Upper lobe of left lung (tissue), 6 donors: ENCODE data around the gene CGA. TPM values are rescaled to one million over a fixed set of nuclear protein-coding genes. Genes with fewer than 3 reads are reported as not detected.

Experiments
- ATAC-seq, 2 donors: fragments of 200-7000 bp; cut with Tn5 transposase; one replicate each; pipeline ENCODE4 v1.9.1; 2022; ENCODE audit warnings: mild to moderate bottlenecking in 2 of 2, moderate library complexity in 2 of 2; ENCODE audit not compliant: low FRiP score in 2 of 2
- DNase-seq, 2 donors: peaks; one replicate each; pipeline ENCODE4 v3.0.0-alpha.2; 2019 to 2020
- H3K27ac ChIP-seq, 4 donors: fragments of 200-600 bp; sonication (generic); one replicate each; pipeline ENCODE4 v1.5.1; 2016 to 2019
- H3K27me3 ChIP-seq, 4 donors: fragments of 200-600 bp; sonication (generic); one replicate each; pipeline ENCODE4 v1.5.1; 2017 to 2019
- H3K36me3 ChIP-seq, 4 donors: fragments of 200-600 bp; sonication (generic); one replicate each; pipeline ENCODE4 v1.5.1; 2016 to 2019
- H3K4me1 ChIP-seq, 4 donors: fragments of 200-600 bp; sonication (generic); one replicate each; pipeline ENCODE4 v1.5.1; 2018 to 2019
- H3K4me3 ChIP-seq, 4 donors: fragments of 200-600 bp; sonication (generic); one replicate each; pipeline ENCODE4 v1.5.1; 2017 to 2019; ENCODE audit warnings: mild to moderate bottlenecking in 2 of 4, moderate library complexity in 1 of 4
- H3K9me3 ChIP-seq, 4 donors: fragments of 200-600 bp; sonication (generic); one replicate each; pipeline ENCODE4 v1.5.1; 2018 to 2019
- EP300 ChIP-seq, 4 donors: sonication (generic); formaldehyde crosslinking; IDR thresholded peaks; one replicate each; pipeline ENCODE4 v1.5.1; 2017; ENCODE audit warnings: antibody characterized with exemption in 4 of 4, control low read depth in 2 of 4
- POLR2A ChIP-seq, 4 donors: fragments of 450-650 bp; IDR thresholded peaks; one replicate each; pipeline ENCODE4 v1.5.1; 2016 to 2017; ENCODE audit warnings: antibody characterized with exemption in 4 of 4, mild to moderate bottlenecking in 2 of 4
- POLR2AphosphoS5 ChIP-seq, 2 donors: sonication (generic); formaldehyde crosslinking; IDR thresholded peaks; one replicate each; pipeline ENCODE4 v1.5.1; 2017; ENCODE audit warnings: antibody characterized with exemption in 2 of 2
- WGBS, 2 donors: methylation state at CpG; one replicate each; pipeline ENCODE4 v1.1.5; 2017 to 2018; 5-methylcytosine and 5-hydroxymethylcytosine counted together
- total RNA-seq, 6 donors: library from RNA; depleted of rRNA in 4 of 6; stranded (reverse); fragments of >200 nt in 4 of 6; gene quantifications; one replicate each; pipeline versions ENCODE4 v1.1.0 to v1.2.1, GENCODE V29; 2016 to 2021
- TF ChIP-seq, protein P1 (sequence below), 6 experiments: fragments of 450-650 bp in 4 of 6; fragments of 200-600 bp in 2 of 6; sonication (generic) in 2 of 6; IDR thresholded peaks; one replicate each; pipeline ENCODE4 v1.5.1; 2016 to 2019; ENCODE audit warnings: antibody characterized with exemption in 6 of 6
- donor health status: DM: no; HTN: no; CAD: no; lungs with moderate emphysema.
- donor health status: DM: no; HTN: yes; CAD: no; lungs with severe emphysema.

CGA gene
- total RNA-seq, 6 donors from 2014 or later = not detected

DNA sequence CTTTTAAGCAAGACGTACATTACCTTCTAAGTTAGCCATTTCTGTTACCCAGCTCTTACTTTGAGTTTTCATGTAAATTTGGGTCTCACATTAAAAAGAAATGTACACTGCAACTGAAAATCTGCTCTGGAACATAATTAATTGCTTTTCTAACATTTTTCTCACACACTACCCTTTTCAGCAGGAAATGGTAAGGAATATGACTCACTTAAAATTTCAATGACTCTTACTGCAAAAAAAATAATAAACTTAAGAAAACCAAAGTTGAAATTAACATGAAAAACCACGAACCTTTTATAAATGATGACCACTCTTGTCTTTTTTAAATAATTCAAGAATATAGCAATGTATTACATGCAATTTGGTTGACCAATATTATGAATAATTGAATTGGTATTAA, 1.3 kb downstream of the CGA start:
- ATAC-seq (no peak), DNase-seq (no peak)
- TF ChIP-seq, protein P1, sequence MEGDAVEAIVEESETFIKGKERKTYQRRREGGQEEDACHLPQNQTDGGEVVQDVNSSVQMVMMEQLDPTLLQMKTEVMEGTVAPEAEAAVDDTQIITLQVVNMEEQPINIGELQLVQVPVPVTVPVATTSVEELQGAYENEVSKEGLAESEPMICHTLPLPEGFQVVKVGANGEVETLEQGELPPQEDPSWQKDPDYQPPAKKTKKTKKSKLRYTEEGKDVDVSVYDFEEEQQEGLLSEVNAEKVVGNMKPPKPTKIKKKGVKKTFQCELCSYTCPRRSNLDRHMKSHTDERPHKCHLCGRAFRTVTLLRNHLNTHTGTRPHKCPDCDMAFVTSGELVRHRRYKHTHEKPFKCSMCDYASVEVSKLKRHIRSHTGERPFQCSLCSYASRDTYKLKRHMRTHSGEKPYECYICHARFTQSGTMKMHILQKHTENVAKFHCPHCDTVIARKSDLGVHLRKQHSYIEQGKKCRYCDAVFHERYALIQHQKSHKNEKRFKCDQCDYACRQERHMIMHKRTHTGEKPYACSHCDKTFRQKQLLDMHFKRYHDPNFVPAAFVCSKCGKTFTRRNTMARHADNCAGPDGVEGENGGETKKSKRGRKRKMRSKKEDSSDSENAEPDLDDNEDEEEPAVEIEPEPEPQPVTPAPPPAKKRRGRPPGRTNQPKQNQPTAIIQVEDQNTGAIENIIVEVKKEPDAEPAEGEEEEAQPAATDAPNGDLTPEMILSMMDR (IDR thresholded peaks at IDR 0.05) = no peak
- no peak for TF ChIP-seq POLR2A (IDR thresholded peaks at IDR 0.05)
- no peak for TF ChIP-seq EP300 (IDR thresholded peaks at IDR 0.05)
- no peak for TF ChIP-seq POLR2AphosphoS5 (IDR thresholded peaks at IDR 0.05)
- Histone ChIP-seq H3K27me3 (no peaks in the 10 kb centered on the region), H3K4me3 (no peak overlapping the region), H3K9me3 (no peaks in the 10 kb centered on the region), H3K27ac (no peak overlapping the region), H3K4me1 (no peaks in the 10 kb centered on the region), H3K36me3 (no peaks in the 10 kb centered on the region)
- 54 to 64% methylated on average over 2 of the region's 2 CpGs for WGBS, 2 donors

DNA sequence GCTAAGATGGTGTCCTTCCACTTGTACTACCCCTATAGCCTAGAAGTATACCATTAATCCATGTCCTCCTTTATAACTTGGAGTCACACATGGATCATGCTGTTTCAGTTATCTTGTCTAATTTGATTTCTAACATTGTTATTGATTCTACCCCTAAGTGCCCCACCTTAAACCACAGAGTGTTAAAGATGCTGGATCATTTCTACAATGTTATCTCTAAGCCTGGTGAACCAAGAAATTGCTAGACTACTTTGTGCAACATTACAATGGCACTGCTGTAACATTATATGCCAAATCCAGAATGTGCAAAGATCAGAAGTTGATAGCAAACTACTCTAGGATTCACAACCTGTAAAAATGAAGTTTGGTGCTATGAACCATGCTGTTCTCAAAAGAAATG, 1.7 kb downstream of the CGA start:
- no peaks in the 10 kb centered on the region for H3K4me1 ChIP-seq
- H3K27me3 ChIP-seq = no peaks in the 10 kb centered on the region
- TF ChIP-seq POLR2AphosphoS5 (IDR thresholded peaks at IDR 0.05) (no peak), POLR2A (IDR thresholded peaks at IDR 0.05) (no peak), EP300 (IDR thresholded peaks at IDR 0.05) (no peak)
- TF ChIP-seq, protein P1 (IDR thresholded peaks at IDR 0.05) = no peak
- no peaks in the 10 kb centered on the region for H3K9me3 ChIP-seq
- ATAC-seq = no peak
- DNase-seq = no peak
- no peak overlapping the region for H3K27ac ChIP-seq
- H3K4me3 ChIP-seq = no peak overlapping the region
- H3K36me3 ChIP-seq = no peaks in the 10 kb centered on the region

DNA sequence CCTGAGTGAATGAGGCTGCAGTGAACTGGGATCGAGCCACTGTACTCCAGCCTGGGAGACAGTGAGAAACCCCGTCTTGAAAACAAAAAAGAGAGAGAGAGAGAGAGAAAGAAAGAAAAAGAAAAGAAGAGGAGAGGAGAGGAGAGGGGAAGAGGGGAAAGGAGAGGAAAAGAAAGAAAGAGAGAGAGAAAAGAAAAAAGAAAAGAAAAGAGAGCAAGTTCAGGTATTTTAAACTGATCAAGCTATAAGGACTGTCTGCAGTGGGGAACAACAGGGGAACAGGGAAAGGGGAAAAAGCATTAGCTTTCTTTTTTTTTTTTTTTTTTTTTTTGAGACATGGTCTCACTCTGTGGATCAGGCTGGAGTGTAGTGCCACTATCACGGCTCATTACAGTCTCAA, 2.5 kb downstream of the CGA start:
- Histone ChIP-seq H3K27ac (no peak overlapping the region), H3K36me3 (no peaks in the 10 kb centered on the region), H3K4me3 (no peak overlapping the region), H3K4me1 (no peaks in the 10 kb centered on the region), H3K9me3 (no peaks in the 10 kb centered on the region), H3K27me3 (no peaks in the 10 kb centered on the region)
- TF ChIP-seq EP300 (IDR thresholded peaks at IDR 0.05) (no peak), POLR2AphosphoS5 (IDR thresholded peaks at IDR 0.05) (no peak), POLR2A (IDR thresholded peaks at IDR 0.05) (no peak)
- TF ChIP-seq, protein P1 (IDR thresholded peaks at IDR 0.05) = no peak
- 59 to 74% methylated on average over 3 of the region's 3 CpGs for WGBS, 2 donors
- no peak for DNase-seq
- no peak for ATAC-seq

DNA sequence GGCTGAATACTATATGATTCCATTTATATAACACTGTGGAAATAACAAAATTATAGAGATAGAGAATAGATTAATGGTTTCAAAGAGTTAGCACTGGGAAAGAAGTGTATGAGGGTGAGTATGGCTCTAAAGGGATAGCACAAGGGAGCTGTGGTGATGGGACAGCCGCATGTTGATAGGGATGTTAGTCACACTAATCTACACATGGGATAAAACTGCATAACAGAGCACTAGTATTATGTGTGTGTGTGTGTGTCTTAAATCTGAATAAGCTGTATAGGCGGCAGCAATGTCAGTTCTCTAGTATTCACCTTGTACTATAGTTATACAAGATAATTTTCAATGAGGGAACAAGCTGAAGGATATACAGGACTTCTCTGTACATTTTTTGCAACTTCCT, 5.8 kb downstream of the CGA start:
- WGBS, 2 donors = 94 to 98% methylated on average over 2 of the region's 2 CpGs

DNA sequence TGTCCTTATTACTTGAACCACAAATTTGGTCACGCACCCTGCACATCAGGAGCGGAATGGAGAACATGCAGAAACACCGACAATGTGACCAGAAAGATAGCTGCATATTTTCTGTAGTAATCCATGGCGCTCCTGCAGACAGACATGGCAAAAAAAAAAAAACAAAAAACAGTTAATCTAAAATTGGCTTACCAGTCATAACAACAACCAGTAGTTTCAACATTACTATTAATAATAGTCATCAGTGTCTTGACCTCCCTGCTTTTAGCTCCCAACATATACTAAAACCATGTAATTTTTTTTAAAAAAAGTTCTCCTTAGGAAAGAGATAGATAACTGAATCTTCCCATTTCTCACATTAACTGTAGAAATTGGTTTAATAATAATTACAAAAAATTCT, 6.8 kb downstream of the CGA start:
- no peak for ATAC-seq
- H3K4me1 ChIP-seq = no peaks in the 10 kb centered on the region
- no peaks in the 10 kb centered on the region for H3K27me3 ChIP-seq
- no peaks in the 10 kb centered on the region for H3K36me3 ChIP-seq
- WGBS, 2 donors = 86 to 92% methylated on average over 4 of the region's 4 CpGs
- H3K27ac ChIP-seq = no peak overlapping the region
- no peak overlapping the region for H3K4me3 ChIP-seq
- TF ChIP-seq EP300 (IDR thresholded peaks at IDR 0.05) (no peak), POLR2A (IDR thresholded peaks at IDR 0.05) (no peak), POLR2AphosphoS5 (IDR thresholded peaks at IDR 0.05) (no peak)
- TF ChIP-seq, protein P1 (IDR thresholded peaks at IDR 0.05) = no peak
- DNase-seq = no peak
- H3K9me3 ChIP-seq = no peaks in the 10 kb centered on the region

More for the DNA sequence above, 5.8 kb downstream of the CGA start:
- Histone ChIP-seq H3K4me3 (no peak overlapping the region), H3K9me3 (no peaks in the 10 kb centered on the region), H3K27ac (no peak overlapping the region), H3K36me3 (no peaks in the 10 kb centered on the region), H3K27me3 (no peaks in the 10 kb centered on the region), H3K4me1 (no peaks in the 10 kb centered on the region)
- no peak for ATAC-seq
- no peak for TF ChIP-seq POLR2AphosphoS5 (IDR thresholded peaks at IDR 0.05)
- TF ChIP-seq POLR2A (IDR thresholded peaks at IDR 0.05) = no peak
- TF ChIP-seq EP300 (IDR thresholded peaks at IDR 0.05) = no peak
- TF ChIP-seq, protein P1 (IDR thresholded peaks at IDR 0.05) = no peak
- DNase-seq = no peak
